IMR-90 (cell line): ENCODE results near the gene WWP2. TPM values are rescaled to one million over a fixed set of nuclear protein-coding genes. Genes with fewer than 3 reads are reported as not detected.

Experiments
- ATAC-seq: fragments of 200-7000 bp; cut with Tn5 transposase; 2 replicates; pipeline ENCODE4 v1.9.1; 2020; ENCODE audit warnings: low read depth, mild to moderate bottlenecking, moderate library complexity
- BruUV-seq: library from RNA; stranded (reverse); fragments of 400-500 nt; replicated peaks from 2 replicates; lab custom pipeline; 2021; lab: Mats Ljungman, UMichigan
- CTCF ChIA-PET: fragments of 300-600 bp; formaldehyde crosslinking; extraction: SDS; loops from one replicate; lab custom pipeline; 2021; ENCODE audit warnings: antibody characterized with exemption; lab: Yijun Ruan, JAX
- POLR2A ChIA-PET: fragments of 300-600 bp; sonication (Branson Sonifier 250); formaldehyde crosslinking; loops from one replicate; lab custom pipeline; 2022; ENCODE audit warnings: antibody characterized with exemption; ENCODE audit not compliant: unreplicated experiment; lab: Charles Lee
- DNase-seq: peaks from one replicate; pipeline ENCODE4 v3.0.0; 2013
- H2AFZ ChIP-seq: replicated peaks from 2 replicates; pipeline ENCODE3; 2013; ENCODE audit warnings: low read length, mild to moderate bottlenecking; ENCODE audit not compliant: poor library complexity
- H2AK5ac ChIP-seq: 2 replicates; pipeline ENCODE4 v1.6.1; 2013; ENCODE audit warnings: low read depth, low read length, inconsistent platforms
- H2AK9ac ChIP-seq: replicated peaks from 2 replicates; pipeline ENCODE3; 2013; ENCODE audit warnings: mild to moderate bottlenecking, low read depth, low read length, moderate library complexity; ENCODE audit not compliant: poor library complexity
- H2BK120ac ChIP-seq: 2 replicates; pipeline ENCODE4 v1.6.1; 2013; ENCODE audit warnings: low read depth, low read length, inconsistent platforms
- H2BK15ac ChIP-seq: 3 replicates; pipeline ENCODE4 v1.6.1; 2013; ENCODE audit warnings: low read depth, low read length, inconsistent platforms
- H2BK20ac ChIP-seq: 2 replicates; pipeline ENCODE4 v1.6.1; 2013; ENCODE audit warnings: low read depth, mild to moderate bottlenecking, inconsistent platforms, low read length, moderate library complexity
- H2BK5ac ChIP-seq: 2 replicates; pipeline ENCODE4 v1.6.1; 2013; ENCODE audit warnings: mild to moderate bottlenecking, low read depth, low read length, inconsistent platforms; ENCODE audit not compliant: poor library complexity, severe bottlenecking
- H3K14ac ChIP-seq: replicated peaks from 2 replicates; pipeline ENCODE4 v1.6.1; 2013; ENCODE audit warnings: low read depth, low read length, inconsistent platforms
- H3K18ac ChIP-seq: 2 replicates; pipeline ENCODE4 v1.6.1; 2013; ENCODE audit warnings: low read depth, low read length, control low read depth
- H3K23ac ChIP-seq: 2 replicates; pipeline ENCODE4 v1.6.1; 2013; ENCODE audit warnings: low read depth, low read length, inconsistent platforms
- H3K27ac ChIP-seq: 2 replicates; pipeline ENCODE4 v1.5.1; 2013; ENCODE audit warnings: mild to moderate bottlenecking, control low read depth, low read length; ENCODE audit not compliant: insufficient read depth
- H3K27me3 ChIP-seq: 2 replicates; pipeline ENCODE4 v1.6.1; 2013; ENCODE audit warnings: low read length; ENCODE audit not compliant: control insufficient read depth, insufficient read depth
- H3K36me3 ChIP-seq: 2 replicates; pipeline ENCODE4 v1.6.1; 2013; ENCODE audit warnings: low read length, mixed read lengths; ENCODE audit not compliant: control insufficient read depth, insufficient read depth
- H3K4ac ChIP-seq: 2 replicates; pipeline ENCODE4 v1.6.1; 2013; ENCODE audit warnings: low read depth, low read length, inconsistent platforms
- H3K4me1 ChIP-seq: 2 replicates; pipeline ENCODE4 v1.6.1; 2013; ENCODE audit warnings: low read length, mixed read lengths; ENCODE audit not compliant: control insufficient read depth, insufficient read depth
- H3K4me2 ChIP-seq: 2 replicates; pipeline ENCODE4 v1.6.1; 2013; ENCODE audit warnings: low read depth, mild to moderate bottlenecking, control low read depth, low read length, moderate library complexity
- H3K4me3 ChIP-seq: 2 replicates; pipeline ENCODE4 v1.5.1; 2013; ENCODE audit warnings: low read depth, mild to moderate bottlenecking, control low read depth, low read length, moderate library complexity; ENCODE audit not compliant: insufficient read depth
- H3K56ac ChIP-seq: 2 replicates; pipeline ENCODE4 v1.6.1; 2013; ENCODE audit warnings: low read length, inconsistent platforms; ENCODE audit not compliant: insufficient read depth; ENCODE audit errors: extremely low read depth
- H3K79me1 ChIP-seq, 2 experiments: 2 replicates each; pipeline ENCODE4 v1.6.1; 2013; ENCODE audit warnings: low read length in 2 of 2, inconsistent platforms in 1 of 2, low read depth in 1 of 2
- H3K9ac ChIP-seq: 2 replicates; pipeline ENCODE4 v1.6.1; 2013; ENCODE audit warnings: low read depth, low read length, control low read depth
- H3K9me1 ChIP-seq: 2 replicates; pipeline ENCODE4 v1.6.1; 2013; ENCODE audit warnings: low read length, inconsistent platforms; ENCODE audit not compliant: insufficient read depth
- H3K9me3 ChIP-seq: 2 replicates; pipeline ENCODE4 v1.6.1; 2013; ENCODE audit warnings: low read length; ENCODE audit not compliant: control insufficient read depth, insufficient read depth
- H4K20me1 ChIP-seq: 2 replicates; pipeline ENCODE4 v1.6.1; 2013; ENCODE audit warnings: low read length, inconsistent platforms; ENCODE audit not compliant: insufficient read depth
- H4K5ac ChIP-seq: 2 replicates; pipeline ENCODE4 v1.6.1; 2013; ENCODE audit warnings: mild to moderate bottlenecking, low read depth, low read length, control low read depth
- H4K8ac ChIP-seq, 2 experiments: 2 replicates each; pipeline ENCODE4 v1.6.1; 2013; ENCODE audit warnings: low read depth in 2 of 2, low read length in 2 of 2, control low read depth in 1 of 2, inconsistent platforms in 1 of 2
- H4K91ac ChIP-seq: 2 replicates; pipeline ENCODE4 v1.6.1; 2013; ENCODE audit warnings: low read depth, low read length, inconsistent platforms; ENCODE audit not compliant: insufficient read depth
- BHLHE40 ChIP-seq: fragments of 150-350 bp; IDR thresholded peaks from 2 replicates; pipeline ENCODE4 v1.6.1; 2016; ENCODE audit warnings: mild to moderate bottlenecking, low read depth, low read length
- CEBPB ChIP-seq: IDR thresholded peaks from 2 replicates; pipeline ENCODE4 v1.6.1; 2012; ENCODE audit warnings: low read depth, low read length, improper control_type of control experiment
- CHD1 ChIP-seq: IDR thresholded peaks from 2 replicates; pipeline ENCODE4 v1.6.1; 2012; ENCODE audit warnings: low read depth, low read length, improper control_type of control experiment
- FOS ChIP-seq: fragments of 150-350 bp; IDR thresholded peaks from 2 replicates; pipeline ENCODE4 v1.6.1; 2016; ENCODE audit warnings: low read depth, low read length
- MAFK ChIP-seq: IDR thresholded peaks from 2 replicates; pipeline ENCODE4 v1.6.1; 2012; ENCODE audit warnings: low read depth, low read length, improper control_type of control experiment
- MAZ ChIP-seq: IDR thresholded peaks from 2 replicates; pipeline ENCODE4 v1.6.1; 2012; ENCODE audit warnings: low read depth, mild to moderate bottlenecking, low read length, improper control_type of control experiment, moderate library complexity, borderline replicate concordance
- MXI1 ChIP-seq: IDR thresholded peaks from 2 replicates; pipeline ENCODE4 v1.6.1; 2012; ENCODE audit warnings: low read depth, mild to moderate bottlenecking, low read length, moderate library complexity, borderline replicate concordance
- NFE2L2 ChIP-seq: fragments of 150-350 bp; IDR thresholded peaks from 2 replicates; pipeline ENCODE4 v1.6.1; 2016; ENCODE audit warnings: low read depth, mild to moderate bottlenecking, low read length
- RAD21 ChIP-seq: IDR thresholded peaks from 2 replicates; pipeline ENCODE4 v1.6.1; 2012; ENCODE audit warnings: low read length, improper control_type of control experiment
- RCOR1 ChIP-seq: IDR thresholded peaks from 2 replicates; pipeline ENCODE4 v1.6.1; 2012; ENCODE audit warnings: mild to moderate bottlenecking, low read length, improper control_type of control experiment; ENCODE audit not compliant: insufficient replicate concordance
- RFX5 ChIP-seq: IDR thresholded peaks from 2 replicates; pipeline ENCODE4 v1.8.0; 2012; ENCODE audit warnings: low read depth, mild to moderate bottlenecking, low read length, moderate library complexity
- SMC3 ChIP-seq: fragments of 150-350 bp; IDR thresholded peaks from 2 replicates; pipeline ENCODE4 v1.6.1; 2016; ENCODE audit warnings: low read depth, mild to moderate bottlenecking, antibody characterized with exemption, low read length, moderate library complexity
- WGBS, 2 experiments: methylation state at CpG; one replicate each; pipeline versions ENCODE4 v1.1.5 to v1.1.7; 2013; ENCODE audit warnings: missing lambda C conversion rate in 2 of 2; ENCODE audit not compliant: insufficient read length in 1 of 2; ENCODE audit errors: extremely low coverage in 2 of 2; 5-methylcytosine and 5-hydroxymethylcytosine counted together
- dilution Hi-C: fragments of 300-500 bp; cut with HindIII; formaldehyde crosslinking; loops from one replicate; pipeline ENCODE4 v1.14.3; 2018; ENCODE audit warnings: low sequenced_read_pairs; ENCODE audit not compliant: unreplicated experiment
- in situ Hi-C: fragments of 300-500 bp; cut with MboI; formaldehyde crosslinking; loops from 3 replicates; pipeline ENCODE4 v1.14.3; 2019; ENCODE audit warnings: low sequenced_read_pairs, inconsistent platforms, mixed read lengths
- intact Hi-C: fragments of 100-400 bp; cut with micrococcal nuclease; formaldehyde crosslinking; loops from 2 replicates; pipeline ENCODE4 v1.10.0; 2022
- polyA plus RNA-seq, 3 experiments: library from polyadenylated mRNA; depleted of rRNA; stranded (reverse); fragments of >200 nt; gene quantifications; 2 replicates each; pipeline ENCODE4 v1.2.3, GENCODE V29; 2012; ENCODE audit warnings: low replicate concordance in 1 of 3
- total RNA-seq: library from RNA; depleted of rRNA; stranded (reverse); fragments of >200 nt; gene quantifications from 2 replicates; pipeline ENCODE4 v1.2.3, GENCODE V29; 2012
- TF ChIP-seq, protein P1 (sequence below): fragments of 150-350 bp; IDR thresholded peaks from 2 replicates; pipeline ENCODE4 v1.6.1; 2017; ENCODE audit warnings: mild to moderate bottlenecking, antibody characterized with exemption, low read length, low read depth

Gene WWP2
- total and polyA plus RNA-seq, 2 of the 4 experiments (the other 2 are of a cell fraction), result 12.7 to 13.7 TPM

DNA sequence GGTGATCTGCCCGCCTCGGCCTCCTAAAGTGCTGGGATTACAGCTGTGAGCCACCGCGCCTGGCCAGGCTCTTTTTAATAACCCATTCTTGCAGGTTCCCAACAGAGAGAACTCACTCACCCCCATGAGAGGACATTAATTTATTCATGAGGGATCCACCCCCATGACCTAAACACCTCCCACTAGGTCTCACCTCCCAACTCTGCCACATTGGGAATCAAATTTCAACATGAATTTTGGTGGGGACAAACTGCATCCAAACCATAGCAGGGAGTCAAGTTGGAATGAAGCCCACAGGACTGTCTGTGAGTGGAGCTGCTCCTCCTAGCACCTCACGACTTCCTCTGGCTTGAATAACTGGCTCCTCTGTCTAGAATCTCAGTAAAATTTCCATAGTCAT, 85.5 kb downstream of the WWP2 start:
- peak overlapping the region; percentile 22; the same call in 1 of the 2 replicates for H2AK5ac ChIP-seq
- ATAC-seq (no peak), DNase-seq (no peak)
- TF ChIP-seq FOS, result no peak
- TF ChIP-seq MXI1, result no peak
- no peak for TF ChIP-seq NFE2L2
- no peak for TF ChIP-seq RAD21
- TF ChIP-seq RCOR1, result no peak
- TF ChIP-seq MAFK, result no peak
- TF ChIP-seq, protein P1, sequence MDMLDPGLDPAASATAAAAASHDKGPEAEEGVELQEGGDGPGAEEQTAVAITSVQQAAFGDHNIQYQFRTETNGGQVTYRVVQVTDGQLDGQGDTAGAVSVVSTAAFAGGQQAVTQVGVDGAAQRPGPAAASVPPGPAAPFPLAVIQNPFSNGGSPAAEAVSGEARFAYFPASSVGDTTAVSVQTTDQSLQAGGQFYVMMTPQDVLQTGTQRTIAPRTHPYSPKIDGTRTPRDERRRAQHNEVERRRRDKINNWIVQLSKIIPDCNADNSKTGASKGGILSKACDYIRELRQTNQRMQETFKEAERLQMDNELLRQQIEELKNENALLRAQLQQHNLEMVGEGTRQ, result no peak
- no peak for TF ChIP-seq MAZ
- TF ChIP-seq SMC3, result no peak
- TF ChIP-seq RFX5, result no peak
- TF ChIP-seq CEBPB, result no peak
- TF ChIP-seq BHLHE40, result no peak
- TF ChIP-seq CHD1, result no peak
- peak overlapping the region in 1 of 2 experiments; percentile 33; a peak in 1 of 4 replicates for H4K8ac ChIP-seq
- in situ Hi-C loops (no loop called here), intact Hi-C loops (no loop called here), dilution Hi-C loops (no loop called here)
- POLR2A ChIA-PET, result no interaction called here
- peak overlapping the region; percentile 9; the same call in 1 of the 3 replicates for H2BK15ac ChIP-seq
- no peak overlapping the region for H4K91ac ChIP-seq
- H3K4ac ChIP-seq, result peak overlapping the region; percentile 61; the same call in 1 of the 2 replicates
- no TSS peak for BruUV-seq
- H2AK9ac ChIP-seq, result no peak overlapping the region
- no peak overlapping the region for H3K4me3 ChIP-seq
- WGBS, 2 experiments, result no CpG with 5 or more reads among the region's 5 CpGs
- no peak overlapping the region for H3K56ac ChIP-seq
- no peak overlapping the region for H3K9ac ChIP-seq
- H3K36me3 ChIP-seq, result no peaks in the 10 kb centered on the region
- peak overlapping the region; percentile 16; the same call in 1 of the 2 replicates for H3K23ac ChIP-seq
- no peak overlapping the region for H3K27ac ChIP-seq
- H3K4me2 ChIP-seq, result no peak overlapping the region
- peak overlapping the region; percentile 15 for H2BK5ac ChIP-seq
- peaks cover 12% of the 10 kb centered on the region for H3K4me1 ChIP-seq
- no peaks in the 10 kb centered on the region; the same call in 1 of the 2 replicates for H4K20me1 ChIP-seq
- peak overlapping the region; percentile 56; the same call in 1 of the 2 replicates for H2BK120ac ChIP-seq
- CTCF ChIA-PET, result no interaction called here
- peak overlapping the region; percentile 50 for H3K14ac ChIP-seq
- no peaks in the 10 kb centered on the region for H3K27me3 ChIP-seq
- H3K9me1 ChIP-seq, result peaks cover 22% of the 10 kb centered on the region
- no peaks in the 10 kb centered on the region for H3K9me3 ChIP-seq
- H2BK20ac ChIP-seq, result peak overlapping the region; percentile 78
- H2AFZ ChIP-seq, result no peak overlapping the region
- H3K18ac ChIP-seq, result no peak overlapping the region
- H4K5ac ChIP-seq, result no peak overlapping the region
- H3K79me1 ChIP-seq, result peaks cover 3 to 33% of the 10 kb centered on the region in 2 experiments; a peak in 2 of 4 replicates
